HepG2 (cell line): Measurements from ENCODE around the gene PTRH2. TPM values are rescaled to one million over a fixed set of nuclear protein-coding genes. Genes with fewer than 3 reads are reported as not detected.

Experiments used
- ARNT ChIP-seq: fragments of 450-650 bp; IDR thresholded peaks from 2 replicates; pipeline ENCODE4 v1.6.1; 2017
- BHLHE40 ChIP-seq: IDR thresholded peaks from 2 replicates; pipeline ENCODE4 v1.6.1; 2011; ENCODE audit warnings: low read length, improper control_type of control experiment
- BRCA1 ChIP-seq: sonication (generic); formaldehyde crosslinking; IDR thresholded peaks from 2 replicates; pipeline ENCODE4 v1.4.0; 2020; ENCODE audit warnings: missing genetic modification reagents
- HOXA9 ChIP-seq: sonication (generic); formaldehyde crosslinking; IDR thresholded peaks from 2 replicates; pipeline ENCODE4 v1.8.1; 2022; ENCODE audit warnings: missing genetic modification reagents, mild to moderate bottlenecking, moderate library complexity, borderline replicate concordance
- KDM3A ChIP-seq: IDR thresholded peaks from 2 replicates; pipeline ENCODE4 v1.6.1; 2018; ENCODE audit warnings: low read depth, missing compliant biosample characterization
- NFE2L1 ChIP-seq: sonication (generic); formaldehyde crosslinking; IDR thresholded peaks from 2 replicates; pipeline ENCODE4 v1.4.0; 2020; ENCODE audit warnings: missing genetic modification reagents, mild to moderate bottlenecking, borderline replicate concordance
- ONECUT2 ChIP-seq: sonication (generic); formaldehyde crosslinking; IDR thresholded peaks from 2 replicates; pipeline ENCODE4 v1.4.0; 2020; ENCODE audit warnings: missing genetic modification reagents
- PAF1 ChIP-seq: IDR thresholded peaks from 2 replicates; pipeline ENCODE4 v1.6.1; 2016; ENCODE audit warnings: missing genetic modification reagents, missing compliant biosample characterization
- POGZ ChIP-seq: sonication (generic); formaldehyde crosslinking; IDR thresholded peaks from 2 replicates; pipeline ENCODE4 v1.4.0; 2020; ENCODE audit warnings: mild to moderate bottlenecking, missing genetic modification reagents
- REXO4 ChIP-seq: sonication (generic); formaldehyde crosslinking; IDR thresholded peaks from 2 replicates; pipeline ENCODE4 v1.8.0; 2022; ENCODE audit warnings: missing genetic modification reagents, mild to moderate bottlenecking, borderline replicate concordance
- ZBTB7A ChIP-seq: sonication (generic); formaldehyde crosslinking; IDR thresholded peaks from 2 replicates; pipeline ENCODE4 v1.8.0; 2022; ENCODE audit warnings: mild to moderate bottlenecking, missing genetic modification reagents
- ZNF335 ChIP-seq: sonication (generic); formaldehyde crosslinking; IDR thresholded peaks from 2 replicates; pipeline ENCODE4 v1.4.0; 2020; ENCODE audit warnings: missing genetic modification reagents
- ZNF547 ChIP-seq: sonication (generic); formaldehyde crosslinking; IDR thresholded peaks from 2 replicates; pipeline ENCODE4 v1.5.1; 2020; ENCODE audit warnings: mild to moderate bottlenecking, missing genetic modification reagents
- ZNF564 ChIP-seq: sonication (generic); formaldehyde crosslinking; IDR thresholded peaks from 2 replicates; pipeline ENCODE4 v1.8.1; 2023; ENCODE audit warnings: mild to moderate bottlenecking, missing genetic modification reagents
- polyA plus RNA-seq, 8 experiments: library from polyadenylated mRNA; depleted of rRNA in 3 of 8; stranded (reverse) in 7 of 8; unstranded in 1 of 8; fragments of >200 nt; fragmentation: Illumina TruSeq in 4 of 8; extraction: Trizol in 4 of 8; gene quantifications; 2 replicates each; pipeline versions ENCODE4 v1.2.1 to v1.2.3, GENCODE V29; 2011 to 2016; ENCODE audit warnings: low read depth in 4 of 8, missing spikeins in 1 of 8, mixed read lengths in 1 of 8; ENCODE audit not compliant: insufficient read depth in 1 of 8
- total RNA-seq, 5 experiments: library from RNA; depleted of rRNA; stranded (reverse); fragments of >200 nt; fragmentation: Illumina TruSeq; extraction: Trizol; gene quantifications; 2 replicates each; pipeline ENCODE4 v1.2.3, GENCODE V29; 2016; ENCODE audit warnings: low read depth in 1 of 5
- TF ChIP-seq, protein P1 (sequence below): sonication (generic); formaldehyde crosslinking; IDR thresholded peaks from 2 replicates; pipeline ENCODE4 v1.5.1; 2020; ENCODE audit warnings: mild to moderate bottlenecking, missing genetic modification reagents, borderline replicate concordance
- TF ChIP-seq, protein P2 (sequence below): sonication (generic); formaldehyde crosslinking; IDR thresholded peaks from 2 replicates; pipeline ENCODE4 v1.4.0; 2020; ENCODE audit warnings: missing genetic modification reagents, borderline replicate concordance
- TF ChIP-seq, protein P3 (sequence below): IDR thresholded peaks from 2 replicates; pipeline ENCODE4 v1.6.1; 2018; ENCODE audit warnings: missing genetic modification reagents

Gene PTRH2
- total and polyA plus RNA-seq, 2 of the 13 experiments (the other 11 are each of a cell fraction or from before 2014, with no cell fraction given): 67.7 to 83.3 TPM

DNA sequence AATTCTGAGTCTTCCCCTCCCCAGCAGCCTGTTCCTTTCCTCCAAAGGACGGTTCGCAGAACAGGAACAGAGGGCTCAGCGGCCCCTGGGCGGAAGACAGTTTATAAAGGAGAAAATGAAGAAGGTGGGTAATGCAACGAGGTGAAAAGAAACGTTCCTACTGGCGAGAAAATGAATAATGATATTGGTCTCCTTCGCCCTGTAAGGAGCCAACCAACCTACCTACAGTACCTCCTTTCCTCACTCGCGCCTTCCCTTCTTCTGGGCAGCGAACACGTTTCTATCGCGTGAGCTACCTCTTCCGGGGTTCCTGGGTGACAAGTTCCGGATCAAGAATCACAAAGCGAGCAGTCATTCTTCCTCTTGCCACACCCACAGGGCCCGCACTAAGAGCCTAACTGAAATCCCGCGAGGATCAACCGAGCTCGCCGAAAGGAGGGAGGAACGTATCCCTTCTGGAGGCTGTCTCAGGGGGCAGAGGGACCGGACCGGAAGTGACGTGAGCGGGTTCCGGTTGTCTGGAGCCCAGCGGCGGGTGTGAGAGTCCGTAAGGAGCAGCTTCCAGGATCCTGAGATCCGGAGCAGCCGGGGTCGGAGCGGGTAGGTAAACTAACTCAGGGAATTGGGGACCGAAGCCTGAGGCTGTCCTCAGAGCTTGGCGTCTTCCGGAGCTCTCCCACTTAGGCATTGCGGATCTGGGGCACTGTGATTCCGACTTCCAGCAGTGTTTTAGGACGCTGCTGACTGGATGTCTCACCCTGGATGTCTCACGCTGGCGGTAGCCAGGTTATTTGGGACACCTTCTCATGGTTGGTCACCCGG lies at the start of gene PTRH2, which contains the start of gene VMP1 (continued):
- TF ChIP-seq ZNF335 (CRISPR knock-in tag): peak; percentile 76; the same call in 1 of the 2 replicates
- TF ChIP-seq REXO4 (CRISPR knock-in tag): 0 out of 2 replicates have a peak, but pooled peaks have one; percentile 61
- no peak; the same call in 1 of the 2 replicates for TF ChIP-seq ZNF564 (CRISPR knock-in tag)
- TF ChIP-seq HOXA9 (CRISPR knock-in tag): no peak; the same call in 1 of the 2 replicates
- peak; percentile 43; the same call in 1 of the 2 replicates for TF ChIP-seq ONECUT2 (CRISPR knock-in tag)
- TF ChIP-seq, protein P1, sequence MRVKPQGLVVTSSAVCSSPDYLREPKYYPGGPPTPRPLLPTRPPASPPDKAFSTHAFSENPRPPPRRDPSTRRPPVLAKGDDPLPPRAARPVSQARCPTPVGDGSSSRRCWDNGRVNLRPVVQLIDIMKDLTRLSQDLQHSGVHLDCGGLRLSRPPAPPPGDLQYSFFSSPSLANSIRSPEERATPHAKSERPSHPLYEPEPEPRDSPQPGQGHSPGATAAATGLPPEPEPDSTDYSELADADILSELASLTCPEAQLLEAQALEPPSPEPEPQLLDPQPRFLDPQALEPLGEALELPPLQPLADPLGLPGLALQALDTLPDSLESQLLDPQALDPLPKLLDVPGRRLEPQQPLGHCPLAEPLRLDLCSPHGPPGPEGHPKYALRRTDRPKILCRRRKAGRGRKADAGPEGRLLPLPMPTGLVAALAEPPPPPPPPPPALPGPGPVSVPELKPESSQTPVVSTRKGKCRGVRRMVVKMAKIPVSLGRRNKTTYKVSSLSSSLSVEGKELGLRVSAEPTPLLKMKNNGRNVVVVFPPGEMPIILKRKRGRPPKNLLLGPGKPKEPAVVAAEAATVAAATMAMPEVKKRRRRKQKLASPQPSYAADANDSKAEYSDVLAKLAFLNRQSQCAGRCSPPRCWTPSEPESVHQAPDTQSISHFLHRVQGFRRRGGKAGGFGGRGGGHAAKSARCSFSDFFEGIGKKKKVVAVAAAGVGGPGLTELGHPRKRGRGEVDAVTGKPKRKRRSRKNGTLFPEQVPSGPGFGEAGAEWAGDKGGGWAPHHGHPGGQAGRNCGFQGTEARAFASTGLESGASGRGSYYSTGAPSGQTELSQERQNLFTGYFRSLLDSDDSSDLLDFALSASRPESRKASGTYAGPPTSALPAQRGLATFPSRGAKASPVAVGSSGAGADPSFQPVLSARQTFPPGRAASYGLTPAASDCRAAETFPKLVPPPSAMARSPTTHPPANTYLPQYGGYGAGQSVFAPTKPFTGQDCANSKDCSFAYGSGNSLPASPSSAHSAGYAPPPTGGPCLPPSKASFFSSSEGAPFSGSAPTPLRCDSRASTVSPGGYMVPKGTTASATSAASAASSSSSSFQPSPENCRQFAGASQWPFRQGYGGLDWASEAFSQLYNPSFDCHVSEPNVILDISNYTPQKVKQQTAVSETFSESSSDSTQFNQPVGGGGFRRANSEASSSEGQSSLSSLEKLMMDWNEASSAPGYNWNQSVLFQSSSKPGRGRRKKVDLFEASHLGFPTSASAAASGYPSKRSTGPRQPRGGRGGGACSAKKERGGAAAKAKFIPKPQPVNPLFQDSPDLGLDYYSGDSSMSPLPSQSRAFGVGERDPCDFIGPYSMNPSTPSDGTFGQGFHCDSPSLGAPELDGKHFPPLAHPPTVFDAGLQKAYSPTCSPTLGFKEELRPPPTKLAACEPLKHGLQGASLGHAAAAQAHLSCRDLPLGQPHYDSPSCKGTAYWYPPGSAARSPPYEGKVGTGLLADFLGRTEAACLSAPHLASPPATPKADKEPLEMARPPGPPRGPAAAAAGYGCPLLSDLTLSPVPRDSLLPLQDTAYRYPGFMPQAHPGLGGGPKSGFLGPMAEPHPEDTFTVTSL: no peak
- peak; percentile 95 for TF ChIP-seq POGZ
- no peak for TF ChIP-seq PAF1 (CRISPR knock-in tag)
- TF ChIP-seq ZNF547 (CRISPR knock-in tag): peak; percentile 24
- TF ChIP-seq BRCA1 (CRISPR knock-in tag): peak; percentile 25; the same call in 1 of the 2 replicates
- TF ChIP-seq KDM3A (CRISPR knock-in tag): peak; percentile 33; the same call in 1 of the 2 replicates
- no peak for TF ChIP-seq ARNT
- 0 out of 2 replicates have a peak, but pooled peaks have one; percentile 38 for TF ChIP-seq ZBTB7A (CRISPR knock-in tag)
- TF ChIP-seq BHLHE40: peak; percentile 97
- TF ChIP-seq NFE2L1 (CRISPR knock-in tag): peak; percentile 88; the same call in 1 of the 2 replicates
- TF ChIP-seq, protein P2, sequence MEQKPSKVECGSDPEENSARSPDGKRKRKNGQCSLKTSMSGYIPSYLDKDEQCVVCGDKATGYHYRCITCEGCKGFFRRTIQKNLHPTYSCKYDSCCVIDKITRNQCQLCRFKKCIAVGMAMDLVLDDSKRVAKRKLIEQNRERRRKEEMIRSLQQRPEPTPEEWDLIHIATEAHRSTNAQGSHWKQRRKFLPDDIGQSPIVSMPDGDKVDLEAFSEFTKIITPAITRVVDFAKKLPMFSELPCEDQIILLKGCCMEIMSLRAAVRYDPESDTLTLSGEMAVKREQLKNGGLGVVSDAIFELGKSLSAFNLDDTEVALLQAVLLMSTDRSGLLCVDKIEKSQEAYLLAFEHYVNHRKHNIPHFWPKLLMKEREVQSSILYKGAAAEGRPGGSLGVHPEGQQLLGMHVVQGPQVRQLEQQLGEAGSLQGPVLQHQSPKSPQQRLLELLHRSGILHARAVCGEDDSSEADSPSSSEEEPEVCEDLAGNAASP (CRISPR knock-in tag): no peak; the same call in 1 of the 2 replicates
- TF ChIP-seq, protein P3, sequence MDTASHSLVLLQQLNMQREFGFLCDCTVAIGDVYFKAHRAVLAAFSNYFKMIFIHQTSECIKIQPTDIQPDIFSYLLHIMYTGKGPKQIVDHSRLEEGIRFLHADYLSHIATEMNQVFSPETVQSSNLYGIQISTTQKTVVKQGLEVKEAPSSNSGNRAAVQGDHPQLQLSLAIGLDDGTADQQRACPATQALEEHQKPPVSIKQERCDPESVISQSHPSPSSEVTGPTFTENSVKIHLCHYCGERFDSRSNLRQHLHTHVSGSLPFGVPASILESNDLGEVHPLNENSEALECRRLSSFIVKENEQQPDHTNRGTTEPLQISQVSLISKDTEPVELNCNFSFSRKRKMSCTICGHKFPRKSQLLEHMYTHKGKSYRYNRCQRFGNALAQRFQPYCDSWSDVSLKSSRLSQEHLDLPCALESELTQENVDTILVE (CRISPR knock-in tag): peak; percentile 84
